Fibroblast of gingiva (primary cell): Measurements from ENCODE around the gene CCL14.

Experiments used
- DNase-seq: peaks from one replicate; pipeline ENCODE4 v3.0.0-alpha.2; 2011; ENCODE audit warnings: low read depth

The CCL14 gene

GRCh38 chr17:35988164-35988563 lies 1.6 kb upstream of the CCL14 start:
- no peak for DNase-seq

GRCh38 chr17:35984140-35984539 lies 2.4 kb downstream of the CCL14 start:
- no peak for DNase-seq

- DNase-seq: no peak
Measured at GRCh38 chr17:35982409-35983191, 3.9 kb downstream of the CCL14 start.

- DNase-seq: no peak
Measured at GRCh38 chr17:35981908-35982330, 4.6 kb downstream of the CCL14 start.

- no peak for DNase-seq
Measured at GRCh38 chr17:35981246-35981645, 5.3 kb downstream of the CCL14 start, which contains the start of gene CCL16. CCL16 (minus strand) TSS chr17:35981497; CDS start chr17:35981420, 77 bp downstream.

- DNase-seq: no peak
Measured at GRCh38 chr17:35978346-35978745, 8.2 kb downstream of the CCL14 start.

- no peak for DNase-seq
Measured at GRCh38 chr17:35977509-35977908, 9.0 kb downstream of the CCL14 start.

- DNase-seq: peak; percentile 15
Measured at GRCh38 chr17:35973333-35974260, 12.9 kb downstream of the CCL14 start.

GRCh38 chr17:35972945-35973332 lies 13.6 kb downstream of the CCL14 start:
- DNase-seq: no peak

GRCh38 chr17:35972535-35972934 lies 14.0 kb downstream of the CCL14 start:
- DNase-seq: no peak

GRCh38 chr17:35972066-35972465 lies 14.5 kb downstream of the CCL14 start:
- no peak for DNase-seq

GRCh38 chr17:35969558-35970380 lies 16.8 kb downstream of the CCL14 start:
- peak; percentile 60 for DNase-seq

- DNase-seq: no peak
Measured at GRCh38 chr17:35968520-35969054, 17.9 kb downstream of the CCL14 start.

- no peak for DNase-seq
Measured at GRCh38 chr17:35965272-35965671, 21.3 kb downstream of the CCL14 start.

GRCh38 chr17:35963663-35964062 lies 22.9 kb downstream of the CCL14 start:
- no peak for DNase-seq

GRCh38 chr17:35953720-35954119 lies 32.8 kb downstream of the CCL14 start:
- no peak for DNase-seq

GRCh38 chr17:35949401-35949800 lies 37.1 kb downstream of the CCL14 start:
- no peak for DNase-seq

- no peak for DNase-seq
Measured at GRCh38 chr17:35948092-35948491, 38.4 kb downstream of the CCL14 start.

- DNase-seq: no peak
Measured at GRCh38 chr17:35947156-35947585, 39.4 kb downstream of the CCL14 start.

GRCh38 chr17:35944151-35944550 lies 42.4 kb downstream of the CCL14 start:
- no peak for DNase-seq

- DNase-seq: no peak
Measured at GRCh38 chr17:35943537-35943936, 43.0 kb downstream of the CCL14 start, which contains the start of gene LYZL6. LYZL6 (minus strand) TSS chr17:35943713; CDS start chr17:35939356, 4,357 bp downstream.
